Activated CD4-positive, alpha-beta T cell treated with anti-CD3 and anti-CD28 coated beads, Interleukin-2, amount 10 ng/mL, durations not matched to agents 7 days and 5 days (primary cell): ENCODE results near the gene PDXK. TPM values are rescaled to one million over a fixed set of nuclear protein-coding genes. Genes with fewer than 3 reads are reported as not detected.

ENCODE experiments used
- CTCF ChIA-PET: fragments of 350-600 bp; sonication (Branson Sonifier 250); formaldehyde crosslinking; loops from one replicate; lab custom pipeline; 2021; ENCODE audit warnings: antibody characterized with exemption; lab: Charles Lee
- POLR2A ChIA-PET: fragments of 350-600 bp; sonication (Branson Sonifier 250); formaldehyde crosslinking; loops from one replicate; lab custom pipeline; 2021; ENCODE audit warnings: antibody characterized with exemption; lab: Charles Lee
- DNase-seq: peaks from one replicate; pipeline ENCODE4 v3.0.0-alpha.2; 2020
- H3K27ac Mint-ChIP-seq: one replicate; pipeline ENCODE4 v1.8.0; 2021; ENCODE audit warnings: mild to moderate bottlenecking, moderate library complexity, mixed read lengths
- H3K27me3 Mint-ChIP-seq: one replicate; pipeline ENCODE4 v1.8.0; 2021; ENCODE audit warnings: mixed read lengths
- H3K36me3 Mint-ChIP-seq: one replicate; pipeline ENCODE4 v1.8.0; 2021; ENCODE audit warnings: low read depth, mixed read lengths
- H3K4me1 Mint-ChIP-seq: one replicate; pipeline ENCODE4 v1.8.0; 2021; ENCODE audit warnings: mixed read lengths
- H3K4me3 Mint-ChIP-seq: one replicate; pipeline ENCODE4 v1.8.0; 2021; ENCODE audit warnings: mild to moderate bottlenecking, moderate library complexity, mixed read lengths
- H3K9me3 Mint-ChIP-seq: one replicate; pipeline ENCODE4 v1.8.0; 2021; ENCODE audit warnings: mixed read lengths
- total RNA-seq, 2 experiments: library from RNA; stranded (reverse); gene quantifications; one replicate each; pipeline ENCODE4 v1.2.3, GENCODE V29; 2021

PDXK gene
- total RNA-seq, 2 experiments from 2014 or later: 74.0 to 81.4 TPM

DNA sequence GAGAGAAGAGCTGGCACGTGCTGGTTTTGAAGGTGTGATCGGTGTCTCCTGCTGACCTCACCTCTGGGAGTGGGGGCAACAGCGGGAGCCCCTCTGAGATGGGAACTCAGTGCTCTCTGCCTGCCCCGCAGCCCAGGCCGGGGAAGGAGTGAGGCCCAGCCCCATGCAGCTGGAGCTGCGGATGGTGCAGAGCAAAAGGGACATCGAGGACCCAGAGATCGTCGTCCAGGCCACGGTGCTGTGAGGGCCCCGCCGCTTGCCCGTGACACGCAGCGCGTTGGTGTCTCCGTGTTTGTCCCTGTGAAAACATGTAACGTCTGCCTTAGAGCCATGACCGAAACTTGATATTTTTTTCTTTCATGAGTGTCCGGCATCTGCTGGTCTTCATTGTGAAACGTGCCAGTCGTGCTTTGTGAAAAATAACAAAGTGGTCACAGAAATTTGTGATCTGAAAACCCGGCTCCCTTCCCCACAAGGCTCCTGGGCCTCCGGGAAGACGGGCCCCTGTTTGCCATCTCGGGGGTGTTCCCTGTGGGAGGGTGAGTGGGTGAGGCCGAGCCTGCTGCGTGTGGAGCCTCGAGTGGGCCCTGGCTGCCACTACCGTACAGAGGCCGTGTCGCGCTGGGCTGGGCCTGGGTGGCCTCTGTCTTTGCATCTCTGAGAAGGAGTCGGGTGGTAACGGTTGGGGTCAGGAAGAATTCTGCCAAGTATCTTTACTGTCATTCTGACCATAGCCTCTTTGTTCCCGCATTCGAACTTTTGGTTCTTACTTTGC is 37.1 kb downstream of the PDXK start:
- Mint-ChIP-seq H3K4me3 (no peak overlapping the region), H3K27ac (no peak overlapping the region), H3K9me3 (no peaks in the 10 kb centered on the region), H3K36me3 (peaks cover 14% of the 10 kb centered on the region), H3K4me1 (no peaks in the 10 kb centered on the region), H3K27me3 (no peaks in the 10 kb centered on the region)
- ChIA-PET CTCF (interaction anchor here (0.8 kb wide), 1 partner anchor 10 kb away, joined by 4 read pairs; no protein-coding TSS in a partner anchor), POLR2A (no interaction called here)
- no peak for DNase-seq

DNA sequence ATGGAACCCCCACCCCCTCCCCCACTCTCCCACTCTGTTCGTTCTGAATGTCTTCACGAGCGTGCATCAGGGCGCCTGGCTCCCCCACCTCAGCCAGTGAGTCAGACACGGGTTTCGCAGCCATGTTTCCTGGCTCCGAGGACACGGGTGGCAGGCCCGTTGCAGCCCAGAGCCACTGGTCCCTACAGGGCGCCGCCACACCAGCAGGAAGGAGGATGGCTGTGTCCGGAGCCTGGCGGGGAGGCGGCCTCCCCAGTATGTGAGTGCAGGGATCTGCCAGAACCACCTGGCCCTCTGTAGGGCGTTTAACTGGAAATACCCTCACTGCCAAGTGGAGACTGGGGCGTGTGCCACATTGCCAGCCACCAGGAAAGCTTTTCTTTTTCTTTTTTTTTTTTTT is 38.7 kb downstream of the PDXK start:
- CTCF ChIA-PET: interaction anchor here (1.2 kb wide), 1 partner anchor 14 kb away, joined by 3 read pairs; no protein-coding TSS in a partner anchor
- H3K36me3 Mint-ChIP-seq: peaks cover 14% of the 10 kb centered on the region

DNA sequence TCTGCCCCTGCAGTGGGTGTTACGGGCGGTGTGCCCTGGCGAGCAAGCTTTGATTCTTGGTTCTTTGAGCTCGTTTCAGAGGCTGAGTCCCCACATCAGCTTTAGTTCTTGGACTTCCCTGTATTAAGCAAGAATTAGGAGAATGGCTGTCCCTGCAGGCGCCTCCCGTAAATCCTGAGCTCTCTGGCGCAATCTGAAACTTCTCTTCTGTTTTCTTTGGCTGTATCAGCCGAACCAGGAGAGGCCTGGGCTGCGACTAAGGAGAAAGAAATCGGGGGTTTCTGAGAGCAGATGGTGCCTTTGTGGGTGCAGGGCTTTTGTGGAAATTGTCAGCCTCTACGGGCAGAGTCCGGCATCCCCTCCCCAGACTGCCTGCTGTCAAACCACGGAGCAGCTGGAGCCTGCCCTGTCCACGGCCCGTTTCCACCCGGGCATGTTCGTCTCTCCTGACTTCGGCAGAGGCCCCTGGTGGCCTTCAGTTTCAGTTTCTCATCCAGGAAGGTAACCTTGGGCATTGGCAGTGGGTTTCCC is 39.2 kb downstream of the PDXK start:
- Mint-ChIP-seq H3K27ac (no peak overlapping the region), H3K4me1 (no peaks in the 10 kb centered on the region), H3K9me3 (no peaks in the 10 kb centered on the region), H3K4me3 (no peak overlapping the region), H3K36me3 (peaks cover 14% of the 10 kb centered on the region), H3K27me3 (no peaks in the 10 kb centered on the region)
- CTCF ChIA-PET: no interaction called here
- POLR2A ChIA-PET: interaction anchor here (0.6 kb wide), 1 partner anchor 95 kb away, joined by 3 read pairs; no protein-coding TSS in a partner anchor
- DNase-seq: no peak

More for the DNA sequence above, 38.7 kb downstream of the PDXK start:
- H3K4me1 Mint-ChIP-seq: no peaks in the 10 kb centered on the region
- POLR2A ChIA-PET: interaction anchor here (0.6 kb wide), 1 partner anchor 95 kb away, joined by 3 read pairs; no protein-coding TSS in a partner anchor
- no peak for DNase-seq
- H3K4me3 Mint-ChIP-seq: no peak overlapping the region
- no peaks in the 10 kb centered on the region for H3K9me3 Mint-ChIP-seq
- H3K27ac Mint-ChIP-seq: no peak overlapping the region
- H3K27me3 Mint-ChIP-seq: no peaks in the 10 kb centered on the region

DNA sequence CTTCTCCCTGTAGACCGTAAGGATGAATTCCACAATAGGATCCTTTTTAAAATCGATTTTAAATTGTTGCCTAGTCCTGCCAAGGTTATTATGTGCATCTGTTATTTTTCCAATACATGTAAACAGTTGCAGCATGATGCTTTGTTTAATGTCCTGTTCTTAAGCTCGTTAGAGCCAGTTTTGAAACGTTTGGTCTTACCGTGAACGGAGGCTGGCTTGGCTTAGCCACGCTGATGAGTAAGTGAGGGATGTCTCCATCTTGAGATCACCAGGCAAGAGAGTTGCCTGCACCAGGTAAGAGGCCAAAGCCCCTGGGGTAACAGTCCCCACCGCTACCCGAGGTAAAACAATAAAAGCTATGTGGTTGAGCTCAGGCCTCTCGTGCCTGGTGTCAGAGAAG is 39.9 kb downstream of the PDXK start:
- no peaks in the 10 kb centered on the region for H3K27me3 Mint-ChIP-seq
- CTCF ChIA-PET: interaction anchor here (0.5 kb wide), 1 partner anchor 171 kb away, joined by 5 read pairs; no protein-coding TSS in a partner anchor
- H3K36me3 Mint-ChIP-seq: peaks cover 8% of the 10 kb centered on the region
- POLR2A ChIA-PET: no interaction called here
- no peak overlapping the region for H3K27ac Mint-ChIP-seq
- no peaks in the 10 kb centered on the region for H3K4me1 Mint-ChIP-seq
- no peaks in the 10 kb centered on the region for H3K9me3 Mint-ChIP-seq
- H3K4me3 Mint-ChIP-seq: no peak overlapping the region
- no peak for DNase-seq

DNA sequence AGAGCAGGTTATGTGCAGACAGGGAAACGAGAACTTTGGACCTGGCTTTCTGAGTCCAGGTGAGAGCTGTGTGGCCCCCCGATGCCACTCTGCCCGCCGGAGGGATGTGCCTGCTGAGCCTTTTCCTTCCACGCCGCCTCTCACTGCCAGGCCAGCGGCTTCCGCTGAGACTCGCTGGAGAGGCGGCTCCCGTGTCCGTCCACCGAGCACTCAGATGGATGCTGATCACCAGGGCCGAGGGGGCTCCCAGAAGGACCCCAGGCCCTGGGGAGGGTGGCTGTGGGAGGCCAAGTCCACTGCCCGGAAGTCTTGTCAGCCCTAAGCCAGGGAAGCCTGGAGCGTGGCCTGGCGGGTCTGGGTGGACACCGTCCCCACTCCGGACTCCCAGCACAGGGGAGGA is 40.7 kb downstream of the PDXK start:
- Mint-ChIP-seq H3K9me3 (no peaks in the 10 kb centered on the region), H3K36me3 (peaks cover 2% of the 10 kb centered on the region), H3K27me3 (no peaks in the 10 kb centered on the region), H3K4me3 (no peak overlapping the region), H3K4me1 (no peaks in the 10 kb centered on the region), H3K27ac (no peak overlapping the region)
- DNase-seq: no peak
- CTCF ChIA-PET: interaction anchor here (0.5 kb wide), 1 partner anchor 172 kb away, joined by 5 read pairs; no protein-coding TSS in a partner anchor
- POLR2A ChIA-PET: no interaction called here

DNA sequence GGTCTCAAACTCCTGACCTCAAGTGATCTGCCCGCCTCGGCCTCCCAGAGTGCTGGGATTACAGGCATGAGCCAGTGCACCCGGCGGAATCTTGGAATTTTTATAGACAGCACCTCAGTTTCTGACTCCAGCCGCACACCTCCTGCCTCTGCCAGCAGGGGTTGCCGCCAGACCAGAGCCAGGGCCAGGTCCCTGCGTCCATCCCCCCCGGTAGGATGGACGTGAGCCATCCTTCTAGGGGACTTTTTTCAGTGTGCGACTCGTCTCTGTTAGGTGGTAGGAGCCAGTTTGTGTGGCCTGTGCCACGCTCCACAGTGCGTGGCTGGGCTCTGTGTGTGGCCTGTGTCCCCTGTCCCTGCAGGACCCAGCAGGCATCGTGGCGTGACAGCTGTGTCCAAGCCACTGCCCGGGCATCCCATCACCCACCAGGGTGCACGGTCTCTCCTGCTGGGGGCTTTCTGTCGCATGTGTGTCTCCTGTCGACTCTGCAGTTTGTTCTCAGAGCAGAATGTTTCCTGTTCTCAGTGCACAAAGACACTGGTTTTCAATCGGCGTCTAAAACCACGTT is 41.5 kb downstream of the PDXK start:
- H3K4me1 Mint-ChIP-seq: no peaks in the 10 kb centered on the region
- ChIA-PET POLR2A (interaction anchor here (0.6 kb wide), 1 partner anchor 30 kb away, joined by 3 read pairs; no protein-coding TSS in a partner anchor), CTCF (no interaction called here)
- H3K36me3 Mint-ChIP-seq: peaks cover 2% of the 10 kb centered on the region
- no peak overlapping the region for H3K27ac Mint-ChIP-seq
- no peak for DNase-seq
- no peak overlapping the region for H3K4me3 Mint-ChIP-seq
- no peaks in the 10 kb centered on the region for H3K27me3 Mint-ChIP-seq
- no peaks in the 10 kb centered on the region for H3K9me3 Mint-ChIP-seq

DNA sequence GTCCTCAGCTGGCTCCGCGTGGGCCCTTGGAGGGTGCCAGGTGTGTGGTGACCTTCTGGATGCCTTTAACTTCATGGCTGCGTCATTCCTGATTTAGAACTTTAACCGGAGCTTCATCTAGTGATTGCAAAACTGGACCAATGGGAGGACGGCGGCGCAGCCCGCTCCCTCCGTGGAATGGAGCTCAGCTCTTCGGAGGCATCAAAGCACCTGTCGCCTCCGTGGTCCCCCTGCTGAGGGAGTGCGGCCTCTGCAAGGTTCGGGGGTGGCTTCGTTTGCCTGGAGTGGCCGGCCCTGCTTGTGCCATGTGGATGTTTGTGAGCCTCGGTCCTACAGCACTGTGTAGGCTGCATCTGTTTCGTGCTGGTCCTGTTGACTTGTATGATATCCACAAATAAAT is 43.0 kb downstream of the PDXK start:
- Mint-ChIP-seq H3K27ac (no peak overlapping the region), H3K36me3 (no peaks in the 10 kb centered on the region), H3K9me3 (no peaks in the 10 kb centered on the region), H3K27me3 (no peaks in the 10 kb centered on the region), H3K4me3 (no peak overlapping the region), H3K4me1 (no peaks in the 10 kb centered on the region)
- CTCF ChIA-PET: interaction anchor here (0.6 kb wide), 1 partner anchor 129 kb away, joined by 4 read pairs; no protein-coding TSS in a partner anchor
- POLR2A ChIA-PET: no interaction called here
- no peak for DNase-seq

DNA sequence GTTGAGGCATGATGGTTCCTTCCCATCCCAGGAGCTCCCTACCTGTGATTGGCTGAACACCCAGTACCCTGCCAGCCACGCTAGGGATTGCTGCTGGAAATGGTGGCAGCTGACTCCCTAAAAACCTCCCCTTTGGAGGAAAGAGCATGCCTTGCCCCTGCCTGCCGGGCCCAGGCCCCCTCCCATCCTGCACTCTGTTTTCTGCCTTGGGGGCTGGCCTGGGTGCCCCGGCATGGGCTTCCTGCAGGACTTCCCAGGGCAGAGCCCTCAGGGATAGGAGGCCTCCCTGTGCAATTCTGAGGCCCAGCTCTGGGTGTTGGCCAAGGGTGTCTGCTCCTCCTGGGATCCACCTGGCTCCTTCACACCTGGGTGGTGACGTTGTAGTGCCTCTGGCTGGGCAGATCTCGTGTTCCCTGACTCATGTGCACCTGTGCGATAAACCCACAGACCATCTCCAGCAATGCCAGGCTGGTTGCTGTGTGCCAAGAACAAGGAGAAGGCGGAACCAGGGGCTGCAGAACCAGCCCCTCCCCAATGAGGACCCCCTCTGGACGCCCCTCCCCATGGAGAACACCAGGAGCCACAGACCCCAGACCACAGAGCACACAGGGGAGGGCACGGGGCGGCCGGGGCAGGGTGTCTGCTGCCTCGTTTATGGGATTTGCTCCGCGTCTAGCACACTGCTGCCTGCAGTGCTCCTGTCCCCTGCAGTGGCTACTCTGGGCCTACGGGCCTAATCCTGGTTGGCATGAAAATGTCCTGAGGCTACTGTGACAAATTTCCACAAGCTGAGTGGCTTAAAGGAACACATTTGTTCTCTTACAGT is 43.6 kb downstream of the PDXK start:
- Mint-ChIP-seq H3K27ac (no peak overlapping the region), H3K9me3 (no peaks in the 10 kb centered on the region), H3K4me1 (no peaks in the 10 kb centered on the region), H3K36me3 (no peaks in the 10 kb centered on the region), H3K27me3 (no peaks in the 10 kb centered on the region), H3K4me3 (no peak overlapping the region)
- ChIA-PET POLR2A (no interaction called here), CTCF (no interaction called here)
- no peak for DNase-seq

DNA sequence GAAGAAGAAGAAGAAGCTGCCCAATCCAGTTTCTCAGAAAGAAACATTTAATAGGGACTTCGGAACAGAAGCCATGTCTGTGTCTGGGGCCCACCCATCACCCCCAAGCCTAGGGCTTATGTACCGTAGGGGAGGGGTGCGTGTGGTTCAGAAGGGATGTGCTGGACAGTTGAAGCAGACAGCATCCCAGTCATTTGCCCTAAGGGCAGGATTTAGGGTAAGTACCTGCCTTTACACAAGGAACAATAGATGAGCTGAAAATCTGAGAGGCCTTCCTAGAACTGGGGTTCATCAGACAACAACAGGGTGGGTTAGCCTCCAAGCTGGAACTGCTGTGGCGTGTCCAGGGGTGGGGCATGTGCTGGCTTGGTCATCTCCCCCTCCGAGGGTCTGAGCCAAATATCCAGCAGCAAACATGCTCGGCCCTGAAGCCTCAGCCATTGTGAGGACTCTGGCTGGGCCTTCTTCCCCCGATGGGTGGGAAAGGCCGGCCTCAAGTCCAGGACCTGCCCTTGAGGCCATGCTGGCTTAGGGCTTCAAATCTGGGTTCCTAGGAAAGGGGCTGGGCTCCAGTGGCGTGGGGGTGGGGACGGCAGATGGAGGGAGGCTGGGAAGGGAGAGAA is 45.1 kb downstream of the PDXK start:
- no peaks in the 10 kb centered on the region for H3K27me3 Mint-ChIP-seq
- H3K27ac Mint-ChIP-seq: no peak overlapping the region
- ChIA-PET CTCF (interaction anchor here (0.8 kb wide), 1 partner anchor 9 kb away, joined by 3 read pairs; no protein-coding TSS in a partner anchor), POLR2A (no interaction called here)
- no peaks in the 10 kb centered on the region for H3K4me1 Mint-ChIP-seq
- no peak for DNase-seq
- H3K4me3 Mint-ChIP-seq: no peak overlapping the region
- H3K9me3 Mint-ChIP-seq: no peaks in the 10 kb centered on the region
- no peaks in the 10 kb centered on the region for H3K36me3 Mint-ChIP-seq

DNA sequence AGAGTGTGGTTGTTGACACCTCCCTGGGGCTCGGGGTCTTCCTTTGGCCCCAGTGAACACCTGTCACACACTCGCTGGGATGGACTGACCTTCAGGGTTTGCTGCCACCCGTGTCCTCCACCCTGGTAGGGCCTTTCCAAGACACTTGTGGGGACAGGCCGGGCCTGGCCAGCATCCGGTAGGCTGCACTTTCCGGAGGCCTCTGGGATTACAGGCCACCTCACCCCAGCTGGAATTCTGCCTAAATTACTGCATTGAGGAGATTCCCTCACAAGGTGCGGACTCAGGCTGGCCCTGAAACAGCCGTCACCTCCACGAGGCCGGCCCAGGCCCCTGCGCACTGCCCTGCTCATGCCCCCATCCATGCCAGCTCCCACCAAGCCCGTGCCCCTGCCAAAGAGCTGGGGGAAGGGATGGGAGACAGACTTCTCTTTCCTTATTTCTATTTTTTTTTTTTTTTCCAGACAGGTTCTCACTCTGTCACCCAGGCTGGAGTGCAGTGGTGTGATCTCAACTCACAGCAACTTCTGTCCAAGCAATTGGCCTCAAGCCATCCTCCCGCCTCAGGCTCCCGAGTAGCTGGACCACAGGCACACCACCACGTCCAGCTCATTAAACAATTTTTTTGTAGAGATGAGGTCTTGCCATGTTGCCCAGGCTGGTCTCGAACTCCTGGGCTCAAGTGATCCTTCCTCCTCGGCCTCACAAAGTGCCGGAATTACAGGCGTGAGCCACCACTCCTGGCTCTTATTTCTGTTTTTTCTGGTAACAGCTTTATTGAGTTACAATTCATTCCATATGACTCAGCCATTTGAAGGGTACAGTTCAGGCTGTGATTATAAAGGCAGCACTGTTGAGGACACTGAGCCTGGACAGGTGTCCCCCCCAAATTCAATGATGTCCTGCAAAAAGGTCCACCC is 45.9 kb downstream of the PDXK start:
- Mint-ChIP-seq H3K4me1 (no peaks in the 10 kb centered on the region), H3K4me3 (no peak overlapping the region), H3K36me3 (no peaks in the 10 kb centered on the region), H3K9me3 (no peaks in the 10 kb centered on the region), H3K27ac (peak overlapping the region; percentile 46), H3K27me3 (no peaks in the 10 kb centered on the region)
- DNase-seq: no peak
- ChIA-PET CTCF (no interaction called here), POLR2A (interaction anchor here (0.6 kb wide), 1 partner anchor 29 kb away, joined by 3 read pairs; no protein-coding TSS in a partner anchor)

DNA sequence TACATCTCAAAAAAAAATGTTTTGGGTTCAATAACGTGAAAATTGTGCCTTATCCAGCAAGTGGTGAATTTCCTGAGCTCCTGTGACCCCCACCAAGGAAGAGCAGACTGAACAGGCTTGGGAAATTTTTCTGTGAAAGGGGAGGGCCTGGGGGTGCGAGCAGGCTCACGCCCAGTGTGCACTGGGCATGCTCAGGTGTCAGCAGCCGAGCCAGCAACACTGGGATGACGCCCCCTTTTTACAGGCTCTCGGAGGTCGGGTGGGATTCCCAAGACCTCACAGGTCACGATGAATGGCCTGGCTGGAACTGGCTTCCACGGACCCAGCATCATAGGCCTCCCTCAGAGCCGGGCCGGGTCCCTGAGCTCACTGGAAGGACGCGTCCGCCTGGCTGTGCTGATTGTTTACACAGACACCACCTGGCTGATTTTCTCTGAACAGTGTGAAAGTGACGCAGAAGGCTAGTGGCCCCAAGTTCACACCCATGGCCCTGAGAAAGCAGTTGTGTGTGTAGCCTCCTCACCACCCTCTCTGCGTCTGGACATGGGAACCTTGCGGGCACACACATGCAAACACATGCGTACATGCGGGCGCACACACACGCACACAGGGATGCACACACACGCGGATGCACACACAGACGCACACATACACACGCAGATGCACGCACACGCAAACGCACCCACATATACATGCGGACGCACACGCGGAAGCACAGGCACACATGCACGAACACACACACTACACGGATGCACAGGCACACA is 48.0 kb downstream of the PDXK start:
- H3K9me3 Mint-ChIP-seq: peaks cover 4% of the 10 kb centered on the region
- no peak for DNase-seq
- H3K4me1 Mint-ChIP-seq: peaks cover 6% of the 10 kb centered on the region
- no peaks in the 10 kb centered on the region for H3K27me3 Mint-ChIP-seq
- no peak overlapping the region for H3K27ac Mint-ChIP-seq
- CTCF ChIA-PET: interaction anchor here (0.6 to 1.0 kb wide), 5 partner anchors 11 to 88 kb away, joined by 3 to 4 read pairs (median 3); no protein-coding TSS in a partner anchor
- POLR2A ChIA-PET: no interaction called here
- H3K36me3 Mint-ChIP-seq: peaks cover 9% of the 10 kb centered on the region
- H3K4me3 Mint-ChIP-seq: no peak overlapping the region
